ENCODE data around the gene SGSM2. TPM values are rescaled to one million over a fixed set of nuclear protein-coding genes. Genes with fewer than 3 reads are reported as not detected.
A peak's percentile ranks its signal among the peaks of the same experiment; 100 is the strongest.

Gene SGSM2
- total and polyA plus RNA-seq, 2 of the 13 experiments (the other 11 are each of a cell fraction or from before 2014, with no cell fraction given): 30.4 to 51.3 TPM

DNA sequence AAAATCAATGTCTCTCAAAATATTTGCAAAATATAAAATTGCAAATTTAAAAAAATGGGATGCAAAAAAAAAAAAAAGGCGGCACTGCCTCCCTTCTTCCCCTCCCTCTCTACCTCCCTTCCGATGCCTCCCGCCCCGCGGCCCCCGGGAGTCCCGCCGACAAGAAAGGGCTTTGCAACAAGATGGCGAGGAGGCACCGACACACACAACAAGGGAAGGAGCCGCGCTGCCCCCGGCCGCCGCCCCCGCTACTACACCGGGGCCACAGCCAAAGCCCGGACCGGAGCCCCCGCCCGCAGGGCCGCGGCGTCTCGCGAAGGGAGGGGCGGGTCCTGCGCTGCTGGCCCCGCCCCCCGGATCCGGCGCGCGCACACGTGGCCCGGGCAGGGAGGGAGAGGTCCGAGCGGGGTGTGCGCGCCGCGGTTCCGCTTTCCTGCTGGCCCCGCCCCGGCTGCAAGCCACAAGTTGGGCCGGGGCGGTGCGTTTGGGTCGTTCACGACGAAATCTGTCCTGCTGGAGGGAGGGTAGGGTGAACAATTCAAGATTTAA, 63.6 kb downstream of the SGSM2 start, which contains the start of gene MNT (continued):
- TF ChIP-seq ASH2L (IDR thresholded peaks at IDR 0.05; ENCODE audit: insufficient read length, low read depth, low read length) (peak; percentile 7), SAFB2 (CRISPR knock-in tag; IDR thresholded peaks at IDR 0.05; ENCODE audit: borderline replicate concordance, low read depth) (peak; percentile 23; the same call in 1 of the 2 replicates), KDM5A (IDR thresholded peaks at IDR 0.05; ENCODE audit: borderline replicate concordance, low read length) (no peak; the same call in 1 of the 2 replicates), FIP1L1 (IDR thresholded peaks at IDR 0.05; ENCODE audit: borderline replicate concordance, insufficient read depth, low read depth, low read length) (peak; percentile 23; the same call in 1 of the 2 replicates), MXI1 (IDR thresholded peaks at IDR 0.05; ENCODE audit: borderline replicate concordance, low read depth, low read length) (peak; percentile 94; the same call in 2 of the 3 replicates), ZNF883 (CRISPR knock-in tag; IDR thresholded peaks at IDR 0.05; ENCODE audit: not compliant biosample characterization) (no peak), ERF (CRISPR knock-in tag; IDR thresholded peaks at IDR 0.05) (peak; percentile 30; the same call in 1 of the 2 replicates), KLF16 (CRISPR knock-in tag; IDR thresholded peaks at IDR 0.05) (no peak; a peak in 1 of 4 replicates), POLR2AphosphoS2 (IDR thresholded peaks at IDR 0.05; ENCODE audit: low read depth, low read length) (0 out of 2 replicates have a peak, but pooled peaks have one; percentile 2), ZNF33A (CRISPR knock-in tag; IDR thresholded peaks at IDR 0.05; ENCODE audit: borderline replicate concordance) (no peak), HNRNPK (IDR thresholded peaks at IDR 0.05; ENCODE audit: low read depth, low read length, poor library complexity, severe bottlenecking) (peak; percentile 76), ZNF232 (CRISPR knock-in tag; IDR thresholded peaks at IDR 0.05; ENCODE audit: borderline replicate concordance) (no peak), EEA1 (CRISPR knock-in tag; IDR thresholded peaks at IDR 0.05; ENCODE audit: borderline replicate concordance) (no peak), MIER3 (CRISPR knock-in tag; IDR thresholded peaks at IDR 0.05; ENCODE audit: borderline replicate concordance) (no peak)
- TF ChIP-seq, protein P1, sequence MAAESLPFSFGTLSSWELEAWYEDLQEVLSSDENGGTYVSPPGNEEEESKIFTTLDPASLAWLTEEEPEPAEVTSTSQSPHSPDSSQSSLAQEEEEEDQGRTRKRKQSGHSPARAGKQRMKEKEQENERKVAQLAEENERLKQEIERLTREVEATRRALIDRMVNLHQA (CRISPR knock-in tag; IDR thresholded peaks at IDR 0.05): no peak
- TF ChIP-seq, protein P2, sequence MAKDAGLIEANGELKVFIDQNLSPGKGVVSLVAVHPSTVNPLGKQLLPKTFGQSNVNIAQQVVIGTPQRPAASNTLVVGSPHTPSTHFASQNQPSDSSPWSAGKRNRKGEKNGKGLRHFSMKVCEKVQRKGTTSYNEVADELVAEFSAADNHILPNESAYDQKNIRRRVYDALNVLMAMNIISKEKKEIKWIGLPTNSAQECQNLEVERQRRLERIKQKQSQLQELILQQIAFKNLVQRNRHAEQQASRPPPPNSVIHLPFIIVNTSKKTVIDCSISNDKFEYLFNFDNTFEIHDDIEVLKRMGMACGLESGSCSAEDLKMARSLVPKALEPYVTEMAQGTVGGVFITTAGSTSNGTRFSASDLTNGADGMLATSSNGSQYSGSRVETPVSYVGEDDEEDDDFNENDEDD (CRISPR knock-in tag; IDR thresholded peaks at IDR 0.05; ENCODE audit: borderline replicate concordance): peak; percentile 28; the same call in 1 of the 2 replicates
- TF ChIP-seq, protein P3, sequence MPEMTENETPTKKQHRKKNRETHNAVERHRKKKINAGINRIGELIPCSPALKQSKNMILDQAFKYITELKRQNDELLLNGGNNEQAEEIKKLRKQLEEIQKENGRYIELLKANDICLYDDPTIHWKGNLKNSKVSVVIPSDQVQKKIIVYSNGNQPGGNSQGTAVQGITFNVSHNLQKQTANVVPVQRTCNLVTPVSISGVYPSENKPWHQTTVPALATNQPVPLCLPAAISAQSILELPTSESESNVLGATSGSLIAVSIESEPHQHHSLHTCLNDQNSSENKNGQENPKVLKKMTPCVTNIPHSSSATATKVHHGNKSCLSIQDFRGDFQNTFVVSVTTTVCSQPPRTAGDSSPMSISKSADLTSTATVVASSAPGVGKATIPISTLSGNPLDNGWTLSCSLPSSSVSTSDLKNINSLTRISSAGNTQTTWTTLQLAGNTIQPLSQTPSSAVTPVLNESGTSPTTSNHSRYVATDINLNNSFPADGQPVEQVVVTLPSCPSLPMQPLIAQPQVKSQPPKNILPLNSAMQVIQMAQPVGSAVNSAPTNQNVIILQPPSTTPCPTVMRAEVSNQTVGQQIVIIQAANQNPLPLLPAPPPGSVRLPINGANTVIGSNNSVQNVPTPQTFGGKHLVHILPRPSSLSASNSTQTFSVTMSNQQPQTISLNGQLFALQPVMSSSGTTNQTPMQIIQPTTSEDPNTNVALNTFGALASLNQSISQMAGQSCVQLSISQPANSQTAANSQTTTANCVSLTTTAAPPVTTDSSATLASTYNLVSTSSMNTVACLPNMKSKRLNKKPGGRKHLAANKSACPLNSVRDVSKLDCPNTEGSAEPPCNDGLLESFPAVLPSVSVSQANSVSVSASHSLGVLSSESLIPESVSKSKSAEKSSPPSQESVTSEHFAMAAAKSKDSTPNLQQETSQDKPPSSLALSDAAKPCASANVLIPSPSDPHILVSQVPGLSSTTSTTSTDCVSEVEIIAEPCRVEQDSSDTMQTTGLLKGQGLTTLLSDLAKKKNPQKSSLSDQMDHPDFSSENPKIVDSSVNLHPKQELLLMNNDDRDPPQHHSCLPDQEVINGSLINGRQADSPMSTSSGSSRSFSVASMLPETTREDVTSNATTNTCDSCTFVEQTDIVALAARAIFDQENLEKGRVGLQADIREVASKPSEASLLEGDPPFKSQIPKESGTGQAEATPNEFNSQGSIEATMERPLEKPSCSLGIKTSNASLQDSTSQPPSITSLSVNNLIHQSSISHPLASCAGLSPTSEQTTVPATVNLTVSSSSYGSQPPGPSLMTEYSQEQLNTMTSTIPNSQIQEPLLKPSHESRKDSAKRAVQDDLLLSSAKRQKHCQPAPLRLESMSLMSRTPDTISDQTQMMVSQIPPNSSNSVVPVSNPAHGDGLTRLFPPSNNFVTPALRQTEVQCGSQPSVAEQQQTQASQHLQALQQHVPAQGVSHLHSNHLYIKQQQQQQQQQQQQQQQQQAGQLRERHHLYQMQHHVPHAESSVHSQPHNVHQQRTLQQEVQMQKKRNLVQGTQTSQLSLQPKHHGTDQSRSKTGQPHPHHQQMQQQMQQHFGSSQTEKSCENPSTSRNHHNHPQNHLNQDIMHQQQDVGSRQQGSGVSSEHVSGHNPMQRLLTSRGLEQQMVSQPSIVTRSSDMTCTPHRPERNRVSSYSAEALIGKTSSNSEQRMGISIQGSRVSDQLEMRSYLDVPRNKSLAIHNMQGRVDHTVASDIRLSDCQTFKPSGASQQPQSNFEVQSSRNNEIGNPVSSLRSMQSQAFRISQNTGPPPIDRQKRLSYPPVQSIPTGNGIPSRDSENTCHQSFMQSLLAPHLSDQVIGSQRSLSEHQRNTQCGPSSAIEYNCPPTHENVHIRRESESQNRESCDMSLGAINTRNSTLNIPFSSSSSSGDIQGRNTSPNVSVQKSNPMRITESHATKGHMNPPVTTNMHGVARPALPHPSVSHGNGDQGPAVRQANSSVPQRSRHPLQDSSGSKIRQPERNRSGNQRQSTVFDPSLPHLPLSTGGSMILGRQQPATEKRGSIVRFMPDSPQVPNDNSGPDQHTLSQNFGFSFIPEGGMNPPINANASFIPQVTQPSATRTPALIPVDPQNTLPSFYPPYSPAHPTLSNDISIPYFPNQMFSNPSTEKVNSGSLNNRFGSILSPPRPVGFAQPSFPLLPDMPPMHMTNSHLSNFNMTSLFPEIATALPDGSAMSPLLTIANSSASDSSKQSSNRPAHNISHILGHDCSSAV (CRISPR knock-in tag; IDR thresholded peaks at IDR 0.05; ENCODE audit: borderline replicate concordance): no peak

Data from HepG2 (cell line).